ENCODE results near the gene EPHA6.

EPHA6 gene

GRCh38 chr3:97181704-97182103, 367.3 kb downstream of the EPHA6 start:
- TF ChIP-seq CTCF (conservative IDR thresholded peaks at IDR 0.05): no peak

GRCh38 chr3:97187771-97188170, 373.4 kb downstream of the EPHA6 start:
- no peak for TF ChIP-seq CTCF (conservative IDR thresholded peaks at IDR 0.05)
- no peak overlapping the region for H3K27ac ChIP-seq

More at GRCh38 chr3:97181704-97182103, 367.3 kb downstream of the EPHA6 start:
- no peak overlapping the region for H3K27ac ChIP-seq

- no peak overlapping the region for H3K27ac ChIP-seq
- TF ChIP-seq CTCF (conservative IDR thresholded peaks at IDR 0.05): no peak
Measured at GRCh38 chr3:97189835-97190234, 375.4 kb downstream of the EPHA6 start.

- no peak overlapping the region for H3K27ac ChIP-seq
- TF ChIP-seq CTCF (conservative IDR thresholded peaks at IDR 0.05): no peak
Measured at GRCh38 chr3:97197083-97197482, 382.7 kb downstream of the EPHA6 start.

- TF ChIP-seq CTCF (conservative IDR thresholded peaks at IDR 0.05): no peak
- no peak overlapping the region for H3K27ac ChIP-seq
Measured at GRCh38 chr3:97197830-97198229, 383.4 kb downstream of the EPHA6 start.

GRCh38 chr3:97200387-97200786, 386.0 kb downstream of the EPHA6 start:
- peak overlapping the region; percentile 76 for H3K27ac ChIP-seq
- no peak for TF ChIP-seq CTCF (conservative IDR thresholded peaks at IDR 0.05)

GRCh38 chr3:97201814-97202213, 387.4 kb downstream of the EPHA6 start:
- H3K27ac ChIP-seq: peak overlapping the region; percentile 76
- TF ChIP-seq CTCF (conservative IDR thresholded peaks at IDR 0.05): no peak

- no peak for TF ChIP-seq CTCF (conservative IDR thresholded peaks at IDR 0.05)
- H3K27ac ChIP-seq: peak overlapping the region; percentile 30
Measured at GRCh38 chr3:97228966-97229365, 414.6 kb downstream of the EPHA6 start.

All from VCaP (cell line).